Esophagus squamous epithelium (tissue), 5 donors: ENCODE results near the gene PLPP7. TPM values are rescaled to one million over a fixed set of nuclear protein-coding genes. Genes with fewer than 3 reads are reported as not detected.
A peak's percentile ranks its signal among the peaks of the same experiment; 100 is the strongest.
"Not testable (repeated sequence)": the region's sequence is repeated elsewhere in the genome, so short reads cannot be mapped to it uniquely, and the experiment has no call there.

Experiments used
- DNase-seq: peaks from one replicate; lab custom pipeline; 2025; lab: John Stamatoyannopoulos, UW
- H3K27ac ChIP-seq, 4 donors: fragments of 200-600 bp; sonication (generic); one replicate each; pipeline ENCODE4 v1.5.1; 2016 to 2019; ENCODE audit warnings: mild to moderate bottlenecking in 1 of 4
- H3K27me3 ChIP-seq, 4 donors: fragments of 200-600 bp; sonication (generic); 1 replicate in 3 of 4; 2 replicates in 1 of 4; pipeline versions ENCODE4 v1.5.1 to v1.6.0; 2017 to 2021; ENCODE audit warnings: antibody characterized with exemption in 1 of 4
- H3K36me3 ChIP-seq, 3 donors: fragments of 200-600 bp; sonication (generic); one replicate each; pipeline ENCODE4 v1.5.1; 2016 to 2019
- H3K4me1 ChIP-seq, 3 donors: fragments of 200-600 bp; sonication (generic); one replicate each; pipeline ENCODE4 v1.5.1; 2017 to 2019
- H3K4me3 ChIP-seq, 4 donors: fragments of 200-600 bp; sonication (generic); 1 replicate in 3 of 4; 2 replicates in 1 of 4; pipeline ENCODE4 v1.5.1; 2016 to 2019; ENCODE audit warnings: mild to moderate bottlenecking in 2 of 4, moderate library complexity in 1 of 4
- H3K9me3 ChIP-seq, 3 donors: fragments of 200-600 bp; sonication (generic); one replicate each; pipeline ENCODE4 v1.5.1; 2016 to 2019
- CTCF ChIP-seq, 6 experiments: fragments of 450-650 bp in 4 of 6; fragments of 200-600 bp in 2 of 6; sonication (generic) in 2 of 6; IDR thresholded peaks; one replicate each; pipeline ENCODE4 v1.5.1; 2016 to 2019; ENCODE audit warnings: antibody characterized with exemption in 6 of 6, mild to moderate bottlenecking in 4 of 6, moderate library complexity in 4 of 6
- POLR2A ChIP-seq, 4 donors: fragments of 450-650 bp; IDR thresholded peaks; one replicate each; pipeline ENCODE4 v1.6.1; 2017; ENCODE audit warnings: antibody characterized with exemption in 4 of 4, mild to moderate bottlenecking in 4 of 4, moderate library complexity in 3 of 4
- WGBS, 2 donors: methylation state at CpG; one replicate each; pipeline ENCODE4 v1.1.5; 2018; 5-methylcytosine and 5-hydroxymethylcytosine counted together
- intact Hi-C: fragments of 100-400 bp; cut with DNase I; formaldehyde crosslinking; loops from one replicate; pipeline ENCODE4 v1.15.0; 2022
- total RNA-seq, 4 donors: library from RNA; depleted of rRNA; stranded (reverse); fragments of >200 nt; gene quantifications; one replicate each; pipeline ENCODE4 v1.1.0, GENCODE V29; 2016
- donor health status: DM: yes; HTN: yes; CAD: no.

The PLPP7 gene
- total RNA-seq, 4 donors from 2014 or later, result 0.40 to 2.9 (median 0.97) TPM; not detected in 1

- TF ChIP-seq POLR2A (IDR thresholded peaks at IDR 0.05), result no peak
- TF ChIP-seq CTCF (IDR thresholded peaks at IDR 0.05), result peak; percentile 78 to 88 (median 86)
- Histone ChIP-seq H3K4me3 (peak overlapping the region in 2 of 4 donors; percentile 11 to 50), H3K9me3 (no peaks in the 10 kb centered on the region), H3K27ac (no peak overlapping the region), H3K27me3 (peaks cover 0 to 21% (median 0%) of the 10 kb centered on the region in 4 donors), H3K4me1 (peaks cover 4 to 12% (median 7%) of the 10 kb centered on the region in 3 donors), H3K36me3 (no peaks in the 10 kb centered on the region)
- intact Hi-C loops, result loop anchor here (10.0 kb wide), 1 partner anchor 395 kb away; the partner anchor contains the start of gene RAPGEF1
- 7 to 10% methylated on average over 14 to 19 of the region's 27 CpGs for WGBS, 2 donors
- peak; percentile 34 for DNase-seq
Observed at GRCh38 chr9:131349881-131350563, 60.5 kb downstream of the PLPP7 start.

GRCh38 chr9:131356479-131356878, 67.0 kb downstream of the PLPP7 start:
- intact Hi-C loops, result loop anchor here (10.0 kb wide), 1 partner anchor 388 kb away; the partner anchor contains the start of gene RAPGEF1
- 54 to 67% methylated on average over 5 of the region's 6 CpGs for WGBS, 2 donors

GRCh38 chr9:131358556-131358955, 69.0 kb downstream of the PLPP7 start:
- peaks cover 8 to 22% (median 10%) of the 10 kb centered on the region in 3 donors for H3K4me1 ChIP-seq
- no peaks in the 10 kb centered on the region for H3K36me3 ChIP-seq
- WGBS, 2 donors, result 72 to 73% methylated on average over 10 of the region's 10 CpGs
- TF ChIP-seq POLR2A (IDR thresholded peaks at IDR 0.05) (no peak), CTCF (IDR thresholded peaks at IDR 0.05) (no peak)
- intact Hi-C loops, result loop anchor here (10.0 kb wide), 1 partner anchor 386 kb away; the partner anchor contains the start of gene RAPGEF1
- H3K9me3 ChIP-seq, result no peaks in the 10 kb centered on the region
- DNase-seq, result no peak
- H3K27ac ChIP-seq, result no peak overlapping the region
- H3K27me3 ChIP-seq, result no peaks in the 10 kb centered on the region
- no peak overlapping the region for H3K4me3 ChIP-seq

More at GRCh38 chr9:131356479-131356878, 67.0 kb downstream of the PLPP7 start:
- H3K9me3 ChIP-seq, DNase-seq, H3K27me3 ChIP-seq, H3K27ac ChIP-seq, H3K4me3 ChIP-seq, H3K36me3 ChIP-seq: not testable (repeated sequence)
- H3K4me1 ChIP-seq, result peaks cover 4 to 17% (median 6%) of the 10 kb centered on the region in 3 donors

Other genes with a start within 250 kb of the PLPP7 start
- gene AIF1L, start 193.2 kb upstream of the PLPP7 start, total RNA-seq, result 10 to 100 TPM; 30.4 to 71.6 (median 38.3) TPM
- gene NUP214, start 164.1 kb upstream of the PLPP7 start, total RNA-seq, result 10 to 100 TPM; 17.4 to 45.4 (median 31.1) TPM
- 1 to 10 TPM in 3 of 4 donors, under 1 TPM in 1; 0.61 to 2.9 (median 2.0) TPM for gene FAM78A, start 13.2 kb upstream of the PLPP7 start, total RNA-seq
- gene PRRC2B, start 104.4 kb downstream of the PLPP7 start, total RNA-seq, result 10 to 100 TPM; 46.6 to 73.8 (median 62.9) TPM
- gene POMT1, start 213.2 kb downstream of the PLPP7 start, total RNA-seq, result 10 to 100 TPM; 14.6 to 27.8 (median 18.4) TPM
- gene UCK1, start 241.5 kb downstream of the PLPP7 start, total RNA-seq, result 10 to 100 TPM; 17.3 to 39.1 (median 24.8) TPM